Pulmonary artery endothelial cell (primary cell): ENCODE data around the gene POLN. TPM values are rescaled to one million over a fixed set of nuclear protein-coding genes. Genes with fewer than 3 reads are reported as not detected.

Experiments
- DNase-seq: peaks from one replicate; pipeline ENCODE4 v3.0.0-alpha.2; 2011; ENCODE audit warnings: low read depth, low spot score
- total RNA-seq: library from RNA; depleted of rRNA; stranded (reverse); fragments of >200 nt; gene quantifications from 2 replicates; pipeline ENCODE4 v1.2.3, GENCODE V29; 2014

Gene POLN
- total RNA-seq, 1 donor from 2014 or later = 2.0 TPM

- DNase-seq = no peak
These were observed 22.0 kb upstream of the POLN start for GRCh38 chr4:2263926-2264321.

- DNase-seq = no peak
These were observed 21.0 kb upstream of the POLN start for GRCh38 chr4:2262944-2263250.

- DNase-seq = peak; percentile 99
These were observed 20.4 kb upstream of the POLN start for GRCh38 chr4:2262145-2262943.

GRCh38 chr4:2261853-2262144 is 19.9 kb upstream of the POLN start, which contains the start of gene MXD4:
MXD4 (minus strand) TSS chr4:2262109; CDS start chr4:2261980, 129 bp downstream.
- DNase-seq = no peak

GRCh38 chr4:2261110-2261852 is 19.4 kb upstream of the POLN start:
- no peak for DNase-seq

GRCh38 chr4:2260344-2261109 is 18.6 kb upstream of the POLN start:
- DNase-seq = no peak

- no peak for DNase-seq
These were observed 17.8 kb upstream of the POLN start for GRCh38 chr4:2259541-2260343.

GRCh38 chr4:2259036-2259540 is 17.2 kb upstream of the POLN start:
- DNase-seq = no peak

GRCh38 chr4:2258091-2259035 is 16.4 kb upstream of the POLN start:
- DNase-seq = no peak

- DNase-seq = no peak
These were observed 15.6 kb upstream of the POLN start for GRCh38 chr4:2257361-2258081.

GRCh38 chr4:2256781-2257191 is 14.9 kb upstream of the POLN start:
- DNase-seq = no peak

- no peak for DNase-seq
These were observed 14.3 kb upstream of the POLN start for GRCh38 chr4:2256156-2256731.

- DNase-seq = no peak
These were observed 13.7 kb upstream of the POLN start for GRCh38 chr4:2255501-2256155.

- no peak for DNase-seq
These were observed 13.0 kb upstream of the POLN start for GRCh38 chr4:2254665-2255500.

- no peak for DNase-seq
These were observed 11.5 kb upstream of the POLN start for GRCh38 chr4:2253160-2254084.

- no peak for DNase-seq
These were observed 10.7 kb upstream of the POLN start for GRCh38 chr4:2252530-2253091.
